ENCODE data around the gene TMEM109. TPM values are rescaled to one million over a fixed set of nuclear protein-coding genes. Genes with fewer than 3 reads are reported as not detected.

Gene TMEM109
- total and polyA plus RNA-seq, 2 of the 13 experiments (the other 11 are each of a cell fraction or from before 2014, with no cell fraction given), result 7.7 to 18.0 TPM

- no peak for TF ChIP-seq ISL2 (CRISPR knock-in tag; IDR thresholded peaks at IDR 0.05)
- TF ChIP-seq BCLAF1 (IDR thresholded peaks at IDR 0.05), result no peak
- no peak for TF ChIP-seq ATF1 (CRISPR knock-in tag; IDR thresholded peaks at IDR 0.05)
- no peak for TF ChIP-seq YY1 (IDR thresholded peaks at IDR 0.05; ENCODE audit: insufficient read depth, insufficient replicate concordance, low read depth, low read length)
- TF ChIP-seq THAP8 (CRISPR knock-in tag; IDR thresholded peaks at IDR 0.05; ENCODE audit: borderline replicate concordance), result no peak
- no peak for TF ChIP-seq ZNF615 (CRISPR knock-in tag; IDR thresholded peaks at IDR 0.05; ENCODE audit: borderline replicate concordance)
- no peak for TF ChIP-seq SKI (IDR thresholded peaks at IDR 0.05; ENCODE audit: partially characterized antibody)
- no peak for TF ChIP-seq TBX3 (IDR thresholded peaks at IDR 0.05; ENCODE audit: borderline replicate concordance)
- no peak for TF ChIP-seq ADNP (CRISPR knock-in tag; IDR thresholded peaks at IDR 0.05)
- TF ChIP-seq SMC3 (IDR thresholded peaks at IDR 0.05; ENCODE audit: low read length), result no peak
- no peak for TF ChIP-seq ZHX1 (CRISPR knock-in tag; IDR thresholded peaks at IDR 0.05; ENCODE audit: low read depth)
- no peak for TF ChIP-seq ARHGAP35 (CRISPR knock-in tag; IDR thresholded peaks at IDR 0.05; ENCODE audit: borderline replicate concordance)
- TF ChIP-seq TGIF2 (CRISPR knock-in tag; IDR thresholded peaks at IDR 0.05), result no peak
- TF ChIP-seq ZNF235 (CRISPR knock-in tag; IDR thresholded peaks at IDR 0.05; ENCODE audit: borderline replicate concordance), result no peak
- TF ChIP-seq TCF7 (IDR thresholded peaks at IDR 0.05; ENCODE audit: low read depth), result no peak
- no peak for TF ChIP-seq ZSCAN30 (CRISPR knock-in tag; IDR thresholded peaks at IDR 0.05)
- TF ChIP-seq ZNF136 (CRISPR knock-in tag; IDR thresholded peaks at IDR 0.05; ENCODE audit: low read depth), result no peak
- TF ChIP-seq MIXL1 (CRISPR knock-in tag; IDR thresholded peaks at IDR 0.05), result no peak
- TF ChIP-seq MXD4 (CRISPR knock-in tag; IDR thresholded peaks at IDR 0.05), result no peak
- H3K27me3 ChIP-seq (ENCODE audit: control insufficient read depth in 1 of 2, insufficient read depth in 2 of 2, low read length in 2 of 2), result no peaks in the 10 kb centered on the region; a peak in 1 of 5 replicates
- H3K4me1 ChIP-seq (ENCODE audit: insufficient read depth, low read length), result peaks cover 25% of the 10 kb centered on the region
- no peak overlapping the region for H3K4me3 ChIP-seq (replicated peaks in 1 of 3; ENCODE audit: insufficient read depth in 1 of 3, low read depth in 2 of 3, low read length in 3 of 3)
- H3K36me3 ChIP-seq (replicated peaks in 1 of 2; ENCODE audit: control insufficient read depth in 1 of 2, insufficient read depth in 2 of 2, low read length in 2 of 2), result peaks cover 0 to 7% of the 10 kb centered on the region in 2 experiments; a peak in 3 of 5 replicates
- no peak overlapping the region for H2AFZ ChIP-seq (ENCODE audit: low read length)
- no peaks in the 10 kb centered on the region for H4K20me1 ChIP-seq (ENCODE audit: insufficient read depth, low read length)
- ChIA-PET CTCF (ENCODE audit: low intra/inter-chr PET ratio, low total read pairs) (no interaction called here), POLR2A (no interaction called here)
- WGBS (ENCODE audit: low lambda C conversion rate), result 44% methylated on average over 2 of the region's 2 CpGs
- H3K4me2 ChIP-seq (ENCODE audit: low read depth, low read length), result no peak overlapping the region
- ATAC-seq (no peak), FAIRE-seq (no peak), DNase-seq (ENCODE audit: low spot score) (no peak)
- no peaks in the 10 kb centered on the region for H3K9me3 ChIP-seq (ENCODE audit: low read length)
- H3K27ac ChIP-seq (ENCODE audit: extremely low read length, insufficient read depth, low read length), result no peak overlapping the region
- in situ Hi-C loops (cut with HindIII; ENCODE audit: extremely low pct_ligation_motif_present, low pct_unique_long_range_greater_than_20kb), result no loop called here
- intact Hi-C loops (cut with micrococcal nuclease; ENCODE audit: unreplicated experiment), result no loop called here
- no peaks in the 10 kb centered on the region for H3K79me2 ChIP-seq (ENCODE audit: insufficient read depth, low read length)
- no peak overlapping the region for H3K9ac ChIP-seq (ENCODE audit: insufficient read depth, low read depth, low read length)
- BruUV-seq (replicated peaks), result no TSS peak
These were observed 4.9 kb downstream of the TMEM109 start for GRCh38 chr11:60918939-60919265.
